ENCODE data around the gene SUMO3.

SUMO3 gene

DNA sequence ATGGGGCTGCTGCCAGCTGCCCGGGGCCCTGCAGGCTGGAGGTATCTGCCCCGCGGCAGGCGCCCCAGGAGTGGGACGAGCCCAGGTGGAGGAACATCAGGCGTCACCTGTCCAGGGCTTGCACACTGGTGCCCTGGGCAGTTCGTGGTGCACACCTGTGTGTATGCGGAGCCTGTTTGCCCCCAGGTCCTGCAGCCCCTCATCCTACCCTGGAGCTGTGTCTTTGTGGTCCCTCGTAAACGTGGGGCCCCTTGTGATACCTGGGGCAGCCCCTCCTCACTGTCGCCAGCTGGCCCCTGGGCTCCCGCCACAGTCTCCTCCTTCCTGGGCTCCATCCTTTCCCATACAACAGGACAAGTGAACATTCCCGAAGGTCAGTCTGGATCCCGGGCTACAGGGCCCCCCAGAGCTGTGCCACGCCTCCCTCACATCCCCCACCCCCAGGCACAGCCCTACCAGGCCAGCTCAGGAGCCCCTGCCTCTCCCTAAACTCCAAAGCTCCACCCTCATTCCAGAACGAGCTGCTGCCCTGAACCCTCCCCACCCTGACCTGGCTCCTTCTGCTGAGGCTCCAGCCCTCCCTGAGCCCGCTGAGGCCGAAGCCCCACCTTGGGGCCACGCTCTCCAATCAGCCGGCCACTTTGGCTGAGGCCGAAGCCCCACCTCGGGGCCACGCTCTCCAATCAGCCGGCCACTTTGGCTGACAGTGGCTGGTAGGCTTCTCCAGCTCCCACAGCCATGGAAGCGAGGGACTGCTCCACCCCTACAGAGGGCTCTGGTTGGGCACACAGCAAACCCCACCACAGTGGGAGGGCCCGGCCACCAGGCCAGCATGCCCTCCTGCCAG, 58.9 kb downstream of the SUMO3 start:
- no peak for DNase-seq

DNA sequence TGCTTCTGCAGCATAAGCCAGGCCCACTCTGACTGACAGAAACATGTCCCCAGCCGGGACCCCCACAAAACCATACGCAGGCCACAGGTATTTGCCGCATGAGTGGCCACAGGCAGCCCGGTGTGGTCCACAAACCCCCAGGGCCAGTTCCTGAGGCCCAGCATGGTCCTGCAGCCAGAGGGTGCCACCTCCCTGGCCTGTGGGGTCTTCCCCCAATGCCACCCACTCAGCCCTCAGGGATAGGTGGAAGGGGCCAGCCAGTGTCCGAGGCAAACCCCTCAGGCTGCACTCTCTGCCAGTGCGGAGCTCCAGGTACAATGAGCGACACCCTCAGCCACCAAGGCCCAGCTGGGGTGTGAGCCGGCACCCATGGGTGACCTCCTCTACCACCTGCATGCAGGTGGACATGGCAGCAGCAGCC, 59.7 kb downstream of the SUMO3 start:
- DNase-seq = no peak

DNA sequence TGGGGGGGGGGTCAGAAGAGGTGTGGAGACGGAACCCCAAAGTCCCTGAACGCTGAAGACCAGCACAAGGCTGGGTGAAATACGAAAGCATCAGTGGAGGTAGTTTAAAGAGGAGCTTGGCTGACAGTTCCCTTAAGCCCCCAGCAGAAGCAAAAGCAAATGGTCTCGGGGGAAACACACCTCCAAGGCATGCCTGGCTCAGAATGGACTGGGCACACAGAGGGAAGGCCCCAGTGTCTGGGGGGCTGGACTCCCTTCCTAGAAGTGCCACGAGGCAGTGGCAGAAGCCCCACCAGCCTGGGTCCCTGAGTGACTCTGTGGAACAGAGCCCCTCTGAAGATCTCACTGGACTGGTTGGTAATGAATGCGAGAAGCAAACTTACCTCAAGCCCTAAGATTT, 60.1 kb downstream of the SUMO3 start:
- no peak for DNase-seq

DNA sequence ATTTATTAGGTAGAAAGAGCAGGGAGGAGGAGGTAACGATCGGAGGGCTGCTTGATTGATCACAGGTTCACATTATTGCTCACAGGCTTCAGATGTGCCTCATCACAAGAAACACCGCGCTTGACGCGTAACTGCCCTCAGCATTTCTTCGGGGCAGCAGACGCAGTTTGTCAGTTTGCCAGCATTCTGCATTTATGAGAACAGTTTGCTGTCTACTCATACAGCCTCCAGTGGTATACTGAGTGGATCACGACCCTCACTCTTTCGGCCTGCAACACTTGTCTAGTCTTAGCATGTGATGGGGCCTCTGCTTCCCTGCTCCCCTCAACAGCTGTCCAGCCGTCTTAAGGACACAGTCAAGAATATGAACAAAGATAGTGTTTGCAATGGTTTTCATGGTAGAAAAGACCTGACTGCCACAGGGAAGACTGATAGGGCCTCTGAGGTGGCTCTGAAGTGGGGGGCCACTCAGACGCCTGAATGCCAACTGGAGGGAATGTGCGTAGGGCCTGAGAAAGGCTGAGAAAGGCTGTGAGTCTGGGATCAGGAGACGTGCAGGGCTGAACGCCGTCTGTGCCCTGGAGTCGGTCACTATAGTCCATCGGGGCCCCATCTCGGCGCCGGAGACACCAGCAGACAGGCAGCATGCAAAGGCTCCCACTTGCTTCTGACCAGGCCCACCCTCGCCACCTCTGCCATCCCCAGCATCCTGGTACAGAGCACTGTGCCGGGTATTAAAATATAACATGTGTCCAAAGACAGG, 61.3 kb downstream of the SUMO3 start:
- no peak for DNase-seq
